Measurements from ENCODE around the gene LCNL1. TPM values are rescaled to one million over a fixed set of nuclear protein-coding genes. Genes with fewer than 3 reads are reported as not detected.

Gene LCNL1
- total RNA-seq, 4 donors from 2014 or later: 0.19 TPM; not detected in 3

DNA sequence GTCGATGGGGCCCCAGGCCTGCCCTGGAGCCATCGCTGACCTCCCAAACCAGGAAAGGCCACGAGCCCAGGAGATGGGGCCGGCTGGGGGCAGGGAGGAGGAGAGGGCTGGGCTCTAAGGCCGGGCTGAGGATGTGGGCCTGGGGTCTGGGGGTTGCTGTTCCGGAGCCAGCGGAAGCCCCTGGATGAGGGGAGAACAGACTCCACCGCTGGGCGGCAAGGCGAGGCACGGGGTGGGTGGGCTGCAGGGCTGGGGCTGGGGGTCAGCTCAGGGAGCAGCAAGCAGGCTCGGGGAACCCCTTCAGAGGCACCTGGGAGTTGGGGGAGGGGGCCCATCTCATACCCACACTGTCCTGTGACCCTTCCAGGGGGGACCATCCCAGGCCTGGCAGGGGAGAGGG is 19.0 kb upstream of the LCNL1 start:
- peaks cover 0 to 8% (median 0%) of the 10 kb centered on the region in 4 donors for H3K27me3 ChIP-seq
- peaks cover 23 to 47% (median 23%) of the 10 kb centered on the region in 3 donors for H3K4me1 ChIP-seq
- no peaks in the 10 kb centered on the region for H3K36me3 ChIP-seq
- H3K9me3 ChIP-seq: no peaks in the 10 kb centered on the region
- WGBS, 2 donors: 81% methylated on average over 3 of the region's 12 CpGs; no CpG with 5 or more reads in 1 of the 2 donors
- TF ChIP-seq, protein P1, sequence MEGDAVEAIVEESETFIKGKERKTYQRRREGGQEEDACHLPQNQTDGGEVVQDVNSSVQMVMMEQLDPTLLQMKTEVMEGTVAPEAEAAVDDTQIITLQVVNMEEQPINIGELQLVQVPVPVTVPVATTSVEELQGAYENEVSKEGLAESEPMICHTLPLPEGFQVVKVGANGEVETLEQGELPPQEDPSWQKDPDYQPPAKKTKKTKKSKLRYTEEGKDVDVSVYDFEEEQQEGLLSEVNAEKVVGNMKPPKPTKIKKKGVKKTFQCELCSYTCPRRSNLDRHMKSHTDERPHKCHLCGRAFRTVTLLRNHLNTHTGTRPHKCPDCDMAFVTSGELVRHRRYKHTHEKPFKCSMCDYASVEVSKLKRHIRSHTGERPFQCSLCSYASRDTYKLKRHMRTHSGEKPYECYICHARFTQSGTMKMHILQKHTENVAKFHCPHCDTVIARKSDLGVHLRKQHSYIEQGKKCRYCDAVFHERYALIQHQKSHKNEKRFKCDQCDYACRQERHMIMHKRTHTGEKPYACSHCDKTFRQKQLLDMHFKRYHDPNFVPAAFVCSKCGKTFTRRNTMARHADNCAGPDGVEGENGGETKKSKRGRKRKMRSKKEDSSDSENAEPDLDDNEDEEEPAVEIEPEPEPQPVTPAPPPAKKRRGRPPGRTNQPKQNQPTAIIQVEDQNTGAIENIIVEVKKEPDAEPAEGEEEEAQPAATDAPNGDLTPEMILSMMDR (IDR thresholded peaks at IDR 0.05): no peak
- TF ChIP-seq POLR2A (IDR thresholded peaks at IDR 0.05): no peak
- DNase-seq: no peak
- intact Hi-C loops (cut with DNase I): no loop called here
- H3K27ac ChIP-seq: no peak overlapping the region
- no peak overlapping the region for H3K4me3 ChIP-seq

DNA sequence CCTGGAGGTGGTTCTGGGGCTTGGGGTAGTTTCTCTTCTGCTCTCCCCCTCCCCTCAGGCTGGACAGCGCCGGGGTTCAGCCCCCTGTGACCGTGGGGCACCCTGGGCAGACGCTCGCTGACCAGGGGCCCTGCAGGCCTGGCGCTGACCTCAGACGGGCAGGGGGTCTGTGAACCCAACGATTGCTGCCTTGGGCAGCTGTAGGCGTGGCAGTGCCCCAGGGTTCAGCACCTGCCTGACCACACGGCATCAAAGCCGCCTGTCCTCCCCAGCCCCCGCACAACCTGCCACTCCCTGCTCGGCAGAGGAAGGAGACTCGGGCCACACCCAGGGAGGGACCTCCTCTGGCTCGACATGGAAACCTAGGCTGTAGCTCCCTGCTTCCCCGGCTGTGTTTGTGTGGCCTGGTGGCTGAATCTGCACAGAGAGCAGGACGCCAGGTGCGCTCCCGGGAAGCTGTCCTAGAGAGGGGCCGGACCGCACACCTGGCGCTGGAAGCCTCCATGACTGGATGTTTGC is 18.6 kb upstream of the LCNL1 start:
- DNase-seq: no peak
- intact Hi-C loops (cut with DNase I): no loop called here
- H3K9me3 ChIP-seq: no peaks in the 10 kb centered on the region
- H3K4me3 ChIP-seq: no peak overlapping the region
- peaks cover 0 to 13% (median 0%) of the 10 kb centered on the region in 4 donors for H3K27me3 ChIP-seq
- H3K36me3 ChIP-seq: no peaks in the 10 kb centered on the region
- no peak overlapping the region for H3K27ac ChIP-seq
- TF ChIP-seq, protein P1 (IDR thresholded peaks at IDR 0.05): no peak
- no peak for TF ChIP-seq POLR2A (IDR thresholded peaks at IDR 0.05)
- WGBS, 2 donors: 59% methylated on average over 7 of the region's 22 CpGs; no CpG with 5 or more reads in 1 of the 2 donors
- peaks cover 23 to 47% (median 23%) of the 10 kb centered on the region in 3 donors for H3K4me1 ChIP-seq

DNA sequence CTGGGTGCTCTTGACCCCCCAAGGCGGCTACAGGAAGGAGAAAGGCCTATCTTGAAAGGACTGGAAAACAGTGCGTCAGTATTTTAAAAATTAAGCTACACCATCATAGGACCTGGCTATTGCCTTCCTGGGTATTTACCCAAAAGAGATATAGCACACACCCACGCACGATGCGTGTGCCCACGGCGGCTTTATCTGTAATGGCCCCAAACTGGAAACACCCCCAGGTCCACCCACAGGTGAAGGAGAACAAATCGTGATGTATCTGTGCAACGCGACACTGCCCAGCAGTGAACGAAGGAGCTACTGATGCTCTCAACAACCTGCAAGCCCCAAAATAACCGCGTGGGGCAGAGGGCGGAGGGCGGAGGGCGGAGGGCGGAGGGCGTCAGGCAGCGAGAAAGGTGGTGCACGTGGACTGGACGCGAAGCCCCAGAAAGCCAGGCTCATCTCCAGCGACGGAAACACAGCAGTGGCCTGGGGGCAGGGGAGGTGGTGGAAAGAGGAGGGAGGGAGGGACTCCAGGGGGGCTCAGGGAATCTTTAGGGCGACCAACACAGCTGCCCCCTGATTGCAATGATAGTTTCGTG is 17.9 kb upstream of the LCNL1 start:
- Histone ChIP-seq H3K4me3 (no peak overlapping the region), H3K4me1 (peaks cover 23 to 47% (median 23%) of the 10 kb centered on the region in 3 donors), H3K27me3 (peaks cover 0 to 18% (median 0%) of the 10 kb centered on the region in 4 donors), H3K36me3 (no peaks in the 10 kb centered on the region), H3K9me3 (no peaks in the 10 kb centered on the region), H3K27ac (no peak overlapping the region)
- intact Hi-C loops (cut with DNase I): no loop called here
- DNase-seq: no peak
- WGBS, 2 donors: 82 to 84% methylated on average over 24 of the region's 26 CpGs
- TF ChIP-seq, protein P1 (IDR thresholded peaks at IDR 0.05): no peak
- no peak for TF ChIP-seq POLR2A (IDR thresholded peaks at IDR 0.05)

DNA sequence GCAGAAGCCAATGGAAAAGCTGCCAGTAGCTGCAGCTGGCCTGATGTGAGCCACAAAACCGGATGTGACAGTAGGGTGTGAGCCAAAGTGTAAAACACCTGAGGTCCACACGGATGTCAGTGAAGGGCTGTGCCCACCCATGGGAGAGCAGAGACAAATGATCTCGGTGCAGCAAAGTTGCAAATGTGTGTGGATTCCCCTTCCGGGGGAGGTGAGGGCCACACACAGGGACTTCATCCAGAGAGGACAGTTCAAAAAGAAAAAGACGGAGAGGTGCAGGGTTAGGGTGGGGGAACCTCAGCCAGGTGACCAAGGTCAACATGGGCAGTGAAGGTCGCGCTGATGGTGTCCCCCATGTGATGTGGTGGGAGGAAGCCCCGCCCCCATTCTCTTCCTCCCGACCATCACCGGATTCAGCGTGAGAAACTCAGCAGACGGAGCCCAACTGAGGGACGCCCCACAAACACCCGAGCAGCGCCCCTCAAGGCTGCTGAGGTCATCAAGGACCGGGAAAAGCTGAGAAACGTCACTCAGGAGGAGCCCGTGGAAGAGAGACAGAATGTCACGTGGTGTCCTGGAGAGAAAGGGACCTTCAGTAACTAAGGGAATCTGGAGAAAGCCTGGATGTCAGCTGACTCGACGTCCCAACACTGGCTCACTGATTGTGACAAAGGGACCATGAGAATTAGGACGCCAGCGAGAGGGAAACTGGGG is 16.9 kb upstream of the LCNL1 start:
- H3K4me1 ChIP-seq: peaks cover 21 to 44% (median 21%) of the 10 kb centered on the region in 3 donors
- H3K9me3 ChIP-seq: no peaks in the 10 kb centered on the region
- DNase-seq: no peak
- no peak for TF ChIP-seq POLR2A (IDR thresholded peaks at IDR 0.05)
- TF ChIP-seq, protein P1 (IDR thresholded peaks at IDR 0.05): no peak
- intact Hi-C loops (cut with DNase I): no loop called here
- no peak overlapping the region for H3K27ac ChIP-seq
- 22 to 27% methylated on average over 18 to 20 of the region's 23 CpGs for WGBS, 2 donors
- H3K4me3 ChIP-seq: peak overlapping the region in 1 of 4 donors; percentile 28
- no peaks in the 10 kb centered on the region for H3K36me3 ChIP-seq
- H3K27me3 ChIP-seq: peaks cover 0 to 24% (median 0%) of the 10 kb centered on the region in 4 donors
